ENCODE measurements around the gene NDUFV1.
"Not testable (repeated sequence)": the region's sequence is repeated elsewhere in the genome, so short reads cannot be mapped to it uniquely, and the experiment has no call there.

Gene NDUFV1

DNA sequence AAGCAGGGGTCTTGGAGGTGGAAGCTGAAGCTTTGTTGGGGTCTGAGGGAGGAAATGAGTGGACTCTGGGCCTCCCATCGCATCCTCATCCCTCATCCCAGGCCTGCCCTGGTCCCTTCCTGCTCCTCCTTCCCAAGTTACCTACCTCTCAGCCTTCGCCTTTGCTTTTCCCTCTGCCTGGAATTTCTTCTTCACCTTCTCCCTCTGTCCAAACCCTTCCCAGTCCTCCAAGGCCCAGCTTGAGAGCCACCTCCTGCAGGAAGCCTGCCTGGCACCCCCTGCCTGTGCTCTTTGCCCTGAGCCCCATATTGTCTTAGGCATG, 25.1 kb downstream of the NDUFV1 start:
- Mint-ChIP-seq H3K27ac (peak overlapping the region; percentile 73), H3K9me3 (no peaks in the 10 kb centered on the region), H3K4me1 (peaks cover 16 to 28% of the 10 kb centered on the region in 2 donors), H3K36me3 (peaks cover 11% of the 10 kb centered on the region in 2 donors), H3K4me3 (peak overlapping the region in 1 of 2 donors; percentile 59), H3K27me3 (peaks cover 0 to 3% of the 10 kb centered on the region in 2 donors)
- ATAC-seq (replicated peaks) = no peak
- no peak for DNase-seq

DNA sequence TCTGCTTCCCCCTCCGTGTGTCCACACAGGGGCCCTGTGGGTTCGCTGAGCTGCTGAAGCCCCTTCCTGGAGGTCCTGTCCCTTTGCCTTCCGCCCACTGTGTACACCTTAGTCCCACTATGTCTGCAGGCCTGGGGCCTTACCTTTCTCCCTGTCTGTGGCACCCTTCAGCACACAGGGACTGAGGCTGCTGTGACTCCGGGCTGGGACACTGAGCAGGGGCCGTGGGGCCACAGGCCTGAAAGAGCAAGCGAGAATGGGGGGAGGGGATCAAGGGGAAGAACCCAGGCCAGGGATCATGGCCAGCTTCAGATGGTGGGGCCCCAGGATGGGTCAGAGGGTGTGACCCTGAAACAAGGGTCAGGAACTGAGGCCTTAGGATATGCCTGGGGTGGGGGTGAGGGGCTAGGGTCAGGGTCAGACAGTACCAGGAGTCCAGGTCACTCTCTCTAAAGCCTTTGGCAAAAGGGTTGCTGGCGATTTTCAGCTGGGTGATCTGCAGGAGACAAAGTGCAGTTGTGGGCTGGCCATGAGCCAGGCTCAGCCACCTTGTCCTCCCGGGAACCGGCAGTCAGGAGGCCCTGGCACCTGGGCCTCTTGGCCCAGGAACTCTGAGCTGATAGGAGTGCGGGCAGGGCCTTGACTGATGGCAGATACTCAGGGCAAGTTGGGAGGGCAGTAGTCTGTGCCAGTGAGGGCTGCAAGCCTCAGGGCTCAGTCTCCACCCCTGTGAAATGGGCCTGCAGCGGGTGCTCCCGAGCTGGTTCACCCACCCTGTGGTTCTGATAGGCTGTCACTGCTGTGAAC, 25.6 kb downstream of the NDUFV1 start:
- Mint-ChIP-seq H3K4me1 (peaks cover 17 to 34% of the 10 kb centered on the region in 2 donors), H3K4me3 (peak overlapping the region in 1 of 2 donors; percentile 59), H3K36me3 (peaks cover 6% of the 10 kb centered on the region in 2 donors), H3K27ac (peak overlapping the region; percentile 73), H3K9me3 (no peaks in the 10 kb centered on the region), H3K27me3 (peaks cover 0 to 3% of the 10 kb centered on the region in 2 donors)
- DNase-seq (no peak), ATAC-seq (replicated peaks) (no peak)

DNA sequence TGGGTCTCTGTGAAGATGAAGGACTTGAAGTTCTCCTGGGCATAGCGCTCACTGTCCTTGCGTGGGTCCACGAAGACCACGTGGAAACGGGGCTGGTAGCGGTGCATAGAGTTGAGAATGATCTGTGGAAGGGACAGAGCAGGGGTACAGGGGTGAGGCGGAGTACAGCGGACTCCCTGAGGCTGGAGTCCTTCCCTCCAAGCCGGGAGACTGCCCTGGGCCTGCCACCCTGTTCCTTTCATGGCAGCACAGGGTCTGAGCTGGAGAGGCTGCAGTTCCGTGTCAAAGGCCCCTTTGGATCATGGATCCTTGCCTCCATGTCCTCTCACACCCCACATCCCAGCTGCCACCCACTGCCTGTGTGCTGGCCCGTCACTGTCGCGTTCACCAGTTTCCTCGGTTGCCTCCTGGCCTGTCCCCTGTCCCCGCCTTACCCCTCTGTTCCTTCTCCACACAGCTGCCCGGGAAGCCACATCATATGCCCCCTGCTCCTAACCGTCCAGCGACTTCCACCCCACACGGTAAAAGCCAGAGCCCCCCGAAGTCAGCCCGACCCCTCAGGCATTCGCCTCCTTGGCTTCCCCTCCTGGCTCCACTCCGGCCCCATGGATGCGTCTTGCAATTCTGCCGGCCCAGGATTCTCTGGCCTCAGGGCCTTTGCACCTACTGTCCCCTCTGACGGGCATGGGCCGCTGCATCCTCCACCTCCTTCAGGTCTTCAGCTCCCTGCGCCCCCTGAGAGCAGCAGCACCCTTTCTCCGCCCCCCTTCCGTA, 26.4 kb downstream of the NDUFV1 start:
- DNase-seq = no peak
- Mint-ChIP-seq H3K4me1 (peaks cover 13 to 31% of the 10 kb centered on the region in 2 donors), H3K4me3 (no peak overlapping the region), H3K27ac (peak overlapping the region; percentile 33), H3K36me3 (no peaks in the 10 kb centered on the region), H3K27me3 (peaks cover 0 to 3% of the 10 kb centered on the region in 2 donors), H3K9me3 (no peaks in the 10 kb centered on the region)
- ATAC-seq (replicated peaks) = no peak

- Mint-ChIP-seq H3K4me1 (peaks cover 13 to 26% of the 10 kb centered on the region in 2 donors), H3K27ac (peak overlapping the region; percentile 33), H3K27me3 (peaks cover 0 to 3% of the 10 kb centered on the region in 2 donors), H3K4me3 (no peak overlapping the region), H3K9me3 (no peaks in the 10 kb centered on the region), H3K36me3 (no peaks in the 10 kb centered on the region)
- DNase-seq (no peak), ATAC-seq (replicated peaks) (no peak)
Measured at GRCh38 chr11:67633758-67634365, 27.1 kb downstream of the NDUFV1 start.

GRCh38 chr11:67634366-67635230, 27.9 kb downstream of the NDUFV1 start:
- Mint-ChIP-seq H3K27ac (no peak overlapping the region), H3K4me1 (peaks cover 13 to 23% of the 10 kb centered on the region in 2 donors), H3K27me3 (peaks cover 0 to 3% of the 10 kb centered on the region in 2 donors), H3K4me3 (no peak overlapping the region), H3K9me3 (no peaks in the 10 kb centered on the region), H3K36me3 (no peaks in the 10 kb centered on the region)
- ATAC-seq (replicated peaks) (no peak), DNase-seq (no peak)

- ATAC-seq (replicated peaks) (no peak), DNase-seq (no peak)
- Mint-ChIP-seq H3K27ac (no peak overlapping the region), H3K9me3 (no peaks in the 10 kb centered on the region), H3K27me3 (peaks cover 2 to 3% of the 10 kb centered on the region in 2 donors), H3K36me3 (no peaks in the 10 kb centered on the region), H3K4me1 (peaks cover 16 to 27% of the 10 kb centered on the region in 2 donors), H3K4me3 (no peak overlapping the region)
Measured at GRCh38 chr11:67635231-67635521, 28.4 kb downstream of the NDUFV1 start.

DNA sequence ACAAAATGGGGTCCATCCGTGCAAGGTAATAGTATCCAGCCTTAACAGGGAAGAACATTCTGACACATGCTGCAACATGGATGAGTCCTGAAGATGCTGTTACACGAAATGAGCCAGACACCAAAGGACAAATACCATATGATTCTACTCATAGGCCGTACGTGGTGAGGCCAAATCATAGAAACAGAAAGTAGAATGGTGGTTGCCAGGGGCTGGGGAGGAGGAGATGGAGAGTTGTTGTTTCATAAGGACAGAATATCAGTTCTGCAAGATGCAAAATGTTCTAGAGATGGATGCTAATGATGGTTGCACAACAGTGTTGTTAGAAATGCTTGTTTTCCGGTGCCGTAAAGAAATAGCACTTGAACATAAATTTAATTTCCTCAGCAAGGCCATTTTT, 30.2 kb downstream of the NDUFV1 start:
- H3K9me3 Mint-ChIP-seq = no peaks in the 10 kb centered on the region
- H3K36me3 Mint-ChIP-seq = no peaks in the 10 kb centered on the region
- peaks cover 10 to 18% of the 10 kb centered on the region in 2 donors for H3K4me1 Mint-ChIP-seq
- ATAC-seq (replicated peaks) (no peak), DNase-seq (no peak)
- no peak overlapping the region for H3K27ac Mint-ChIP-seq
- no peak overlapping the region for H3K4me3 Mint-ChIP-seq
- peaks cover 3 to 5% of the 10 kb centered on the region in 2 donors for H3K27me3 Mint-ChIP-seq

- not testable (repeated sequence) for H3K4me3 Mint-ChIP-seq; DNase-seq; H3K36me3 Mint-ChIP-seq; H3K27ac Mint-ChIP-seq; H3K27me3 Mint-ChIP-seq; H3K9me3 Mint-ChIP-seq; ATAC-seq (replicated peaks)
- H3K4me1 Mint-ChIP-seq = peaks cover 10 to 16% of the 10 kb centered on the region in 2 donors
Measured at GRCh38 chr11:67637441-67637840, 30.7 kb downstream of the NDUFV1 start.

- peaks cover 10 to 16% of the 10 kb centered on the region in 2 donors for H3K4me1 Mint-ChIP-seq
- H3K27me3 Mint-ChIP-seq = peaks cover 3 to 5% of the 10 kb centered on the region in 2 donors
- H3K4me3 Mint-ChIP-seq = peak overlapping the region in 1 of 2 donors; percentile 3
- no peaks in the 10 kb centered on the region for H3K9me3 Mint-ChIP-seq
- no peak for ATAC-seq (replicated peaks)
- DNase-seq = no peak
- H3K36me3 Mint-ChIP-seq = no peaks in the 10 kb centered on the region
- H3K27ac Mint-ChIP-seq = no peak overlapping the region
Measured at GRCh38 chr11:67638535-67639437, 32.0 kb downstream of the NDUFV1 start.

- Mint-ChIP-seq H3K4me1 (peaks cover 12 to 16% of the 10 kb centered on the region in 2 donors), H3K9me3 (no peaks in the 10 kb centered on the region), H3K27ac (peak within 1 kb of the TSS; percentile 31), H3K4me3 (no peak within 1 kb of the TSS), H3K36me3 (no peaks in the 10 kb centered on the region), H3K27me3 (peaks cover 3 to 5% of the 10 kb centered on the region in 2 donors)
- no peak for ATAC-seq (replicated peaks)
- DNase-seq = no peak
Measured at GRCh38 chr11:67639438-67639859, 32.7 kb downstream of the NDUFV1 start, which contains the start of gene TBX10. Gene TBX10, minus strand, starts transcription at chr11:67639763. Its CDS starts 291 bp downstream, at chr11:67639472.

- ATAC-seq (replicated peaks) = peak; percentile 84
- H3K27ac Mint-ChIP-seq = peak overlapping the region; percentile 31
Measured at GRCh38 chr11:67640021-67640757, 33.5 kb downstream of the NDUFV1 start.

DNA sequence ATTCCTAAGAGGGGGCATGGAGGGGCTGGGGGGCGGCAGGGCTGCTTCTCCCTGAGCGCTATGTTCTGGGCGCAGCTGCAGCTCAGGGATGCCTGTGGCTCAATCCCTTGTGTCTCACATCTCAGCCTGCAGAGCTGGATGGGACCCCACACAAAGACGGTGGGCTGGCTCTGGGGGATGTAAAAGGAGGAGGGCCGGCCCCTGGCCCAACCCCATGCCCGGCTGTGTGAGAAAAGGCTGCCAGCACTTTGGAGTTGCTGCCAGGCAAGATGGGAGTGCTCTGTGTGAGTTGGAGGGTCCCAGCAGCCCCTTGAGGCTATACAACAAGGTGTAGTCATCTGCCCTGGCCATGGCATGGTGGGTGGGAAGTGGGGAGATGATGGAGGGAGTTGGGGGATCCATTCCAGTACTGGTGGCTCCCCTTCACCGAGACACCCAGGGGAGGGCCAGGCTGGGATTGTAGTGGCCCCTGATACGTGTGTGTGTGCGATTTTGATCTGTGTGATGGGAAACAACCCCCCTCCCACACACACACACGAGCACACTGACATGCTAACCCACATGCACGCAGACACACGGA, 34.1 kb downstream of the NDUFV1 start:
- H3K9me3 Mint-ChIP-seq = no peaks in the 10 kb centered on the region
- H3K27me3 Mint-ChIP-seq = peaks cover 0 to 5% of the 10 kb centered on the region in 2 donors
- peaks cover 18 to 30% of the 10 kb centered on the region in 2 donors for H3K4me1 Mint-ChIP-seq
- no peak overlapping the region for H3K4me3 Mint-ChIP-seq
- no peak for ATAC-seq (replicated peaks)
- H3K27ac Mint-ChIP-seq = no peak overlapping the region
- no peak for DNase-seq
- no peaks in the 10 kb centered on the region for H3K36me3 Mint-ChIP-seq

More at GRCh38 chr11:67640021-67640757, 33.5 kb downstream of the NDUFV1 start:
- Mint-ChIP-seq H3K36me3 (no peaks in the 10 kb centered on the region), H3K27me3 (peaks cover 1 to 5% of the 10 kb centered on the region in 2 donors), H3K9me3 (no peaks in the 10 kb centered on the region), H3K4me1 (peaks cover 16 to 23% of the 10 kb centered on the region in 2 donors), H3K4me3 (no peak overlapping the region)
- no peak for DNase-seq

Measured in stimulated activated naive B cell treated with anti-CD40 and anti-IgM and Interleukin-4, amounts not matched to agents 10 μg/mL and 1 μg/mL and 100 μg/mL, for 72 hours (primary cell).